ENCODE results near the gene TSPAN17. TPM values are rescaled to one million over a fixed set of nuclear protein-coding genes. Genes with fewer than 3 reads are reported as not detected.

Gene TSPAN17, protein sequence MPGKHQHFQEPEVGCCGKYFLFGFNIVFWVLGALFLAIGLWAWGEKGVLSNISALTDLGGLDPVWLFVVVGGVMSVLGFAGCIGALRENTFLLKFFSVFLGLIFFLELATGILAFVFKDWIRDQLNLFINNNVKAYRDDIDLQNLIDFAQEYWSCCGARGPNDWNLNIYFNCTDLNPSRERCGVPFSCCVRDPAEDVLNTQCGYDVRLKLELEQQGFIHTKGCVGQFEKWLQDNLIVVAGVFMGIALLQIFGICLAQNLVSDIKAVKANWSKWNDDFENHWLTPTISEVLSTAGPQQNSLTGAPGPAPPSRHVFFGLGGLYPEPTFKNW
- 54.7 to 69.3 TPM (median 61.2 TPM) in 5 replicates for total RNA-seq (2022; extraction: Qiagen RNA extraction)

DNA sequence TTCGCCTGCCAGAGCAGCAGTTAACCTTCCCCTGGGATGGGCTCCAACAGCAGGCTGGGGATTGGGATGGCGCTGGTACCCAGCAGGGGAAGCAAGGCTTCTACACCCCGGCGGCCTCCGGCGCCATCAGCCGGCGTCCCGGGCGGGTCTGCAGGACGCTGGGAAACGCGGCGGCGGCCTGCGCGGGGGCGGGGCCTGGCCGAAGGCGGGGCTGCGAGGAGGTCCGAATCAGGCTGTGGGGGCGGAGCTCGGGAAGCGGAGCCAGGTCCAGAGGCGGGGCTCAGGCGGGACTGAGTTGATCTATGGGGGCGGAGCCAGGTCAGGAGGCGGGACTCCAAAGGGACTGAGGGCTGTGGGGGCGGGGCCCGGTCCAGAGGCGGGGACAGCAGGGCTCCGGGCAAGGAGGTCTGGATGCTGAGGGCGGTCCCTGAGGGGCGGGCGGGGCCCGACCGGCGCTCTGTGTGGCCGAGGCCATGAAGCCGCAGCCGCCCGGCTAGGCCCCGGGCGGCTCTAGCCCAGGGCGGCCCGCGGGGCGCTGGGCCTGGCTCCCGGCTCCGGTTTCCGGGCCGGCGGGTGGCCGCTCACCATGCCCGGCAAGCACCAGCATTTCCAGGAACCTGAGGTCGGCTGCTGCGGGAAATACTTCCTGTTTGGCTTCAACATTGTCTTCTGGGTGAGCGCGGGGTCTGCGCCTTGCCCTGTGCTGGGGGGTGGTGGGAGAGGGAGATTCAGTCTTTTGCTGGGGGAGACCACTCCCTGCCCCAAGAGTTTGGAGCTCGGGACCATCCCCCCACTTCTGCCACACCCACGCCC, at the start of gene TSPAN17:
TSS of gene TSPAN17 (plus strand) at position 455 of the 813 bp plus-strand sequence. CDS start at position 587, 132 bp downstream.

DNA sequence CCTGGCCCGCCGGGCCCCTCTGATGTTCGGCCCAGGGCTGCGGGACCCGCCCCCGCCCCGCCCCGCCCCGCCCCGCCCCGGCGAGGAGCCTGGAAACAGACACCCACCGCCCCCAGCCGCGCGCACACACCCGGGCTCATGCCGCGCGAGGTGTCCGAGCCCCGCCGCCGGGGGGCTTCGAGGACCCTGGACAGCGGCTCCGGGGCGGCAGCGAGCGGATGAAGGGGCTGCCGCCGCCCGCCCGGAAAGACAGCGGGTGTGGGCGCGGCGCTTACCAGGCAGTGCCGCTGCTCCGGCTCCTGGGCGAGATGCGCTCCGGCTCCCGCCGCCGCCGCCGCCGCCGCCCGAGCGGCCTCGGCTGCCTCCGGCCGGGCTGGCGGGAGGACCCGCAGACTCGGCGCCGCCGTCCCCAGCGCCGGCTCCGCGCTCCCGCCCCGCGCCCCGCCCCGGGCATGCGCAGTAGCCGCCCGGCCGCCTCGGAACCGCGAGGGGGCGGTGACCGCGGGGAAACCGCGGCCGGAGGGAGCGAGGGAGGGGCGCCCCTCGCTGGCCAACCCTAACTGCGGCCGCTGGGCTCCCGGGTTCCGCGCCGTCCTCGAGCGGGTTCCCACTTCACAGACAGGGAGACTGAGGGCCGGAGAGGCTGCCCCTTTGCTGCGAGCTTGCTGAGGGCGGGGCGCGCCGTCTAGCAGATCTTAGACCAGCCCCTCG, 37.4 kb upstream of the TSPAN17 start, which contains the start of gene GPRIN1:
TSS of gene GPRIN1 (minus strand) at position 433 of the 711 bp plus-strand sequence. CDS start 10,322 bp downstream, outside the sequence.

DNA sequence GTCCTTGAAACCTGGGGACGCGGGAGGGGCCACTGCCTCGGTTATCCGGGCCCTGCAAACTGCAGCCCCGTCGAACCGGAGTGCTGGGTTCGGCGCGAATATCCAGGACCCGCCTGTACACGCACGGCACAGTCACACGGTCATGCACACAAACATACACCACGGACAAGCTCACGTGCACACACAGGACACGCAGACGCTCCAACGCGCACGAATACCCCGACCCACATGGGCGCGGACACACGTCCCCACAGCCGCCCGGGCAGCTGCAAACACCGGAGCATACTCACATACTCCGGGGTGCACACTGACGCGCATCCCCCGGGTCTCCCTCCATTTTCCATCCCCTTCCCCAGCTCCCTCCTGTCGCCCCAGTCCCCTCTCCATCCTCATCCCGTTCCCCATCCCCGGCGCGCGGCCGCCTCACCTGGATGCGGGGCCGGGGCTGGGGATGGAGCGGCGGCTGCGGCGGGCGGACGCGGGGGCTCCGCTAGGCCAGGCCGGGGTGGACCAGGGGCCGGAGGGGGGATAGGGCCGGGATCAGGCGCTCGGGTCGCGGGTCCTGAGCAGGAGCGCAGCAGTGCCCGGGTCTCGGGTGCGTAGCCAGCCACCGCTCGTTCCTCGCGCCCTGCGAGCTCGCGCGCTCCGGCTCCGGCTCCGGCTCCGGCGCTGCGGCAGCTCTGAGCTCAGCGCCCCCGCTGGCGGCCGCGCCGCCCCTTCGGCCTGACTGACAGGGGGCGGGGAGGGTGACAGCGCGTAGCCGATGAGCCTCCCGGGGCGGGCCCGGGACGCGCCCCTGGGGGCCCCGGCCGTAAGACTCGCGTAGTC, 17.2 kb upstream of the TSPAN17 start, which contains the start of the genes EIF4E1B and SNCB:
TSS of gene EIF4E1B (plus strand) at position 823 of the 828 bp plus-strand sequence. CDS start 12,113 bp downstream, outside the sequence.
TSS of gene SNCB (minus strand) at position 682 of the 828 bp plus-strand sequence. CDS start 880 bp downstream, outside the sequence.

Other genes starting within 250 kb of the TSPAN17 start
- 74.9 to 118 TPM (median 111 TPM) in 5 replicates for gene CLTB, start 230.9 kb upstream of the TSPAN17 start, total RNA-seq (2022; extraction: Qiagen RNA extraction)
- gene FAF2, start 199.1 kb upstream of the TSPAN17 start, total RNA-seq (2022; extraction: Qiagen RNA extraction), result 43.1 to 53.0 TPM (median 45.9 TPM) in 5 replicates
- gene RNF44, start 110.1 kb upstream of the TSPAN17 start, total RNA-seq (2022; extraction: Qiagen RNA extraction), result 27.0 to 44.7 TPM (median 41.0 TPM) in 5 replicates
- gene CDHR2, start 98.1 kb upstream of the TSPAN17 start, total RNA-seq (2022; extraction: Qiagen RNA extraction), result 0.12 to 0.18 TPM (median 0.15 TPM) in 5 replicates
- gene GPRIN1, start 37.3 kb upstream of the TSPAN17 start, total RNA-seq (2022; extraction: Qiagen RNA extraction), result 7.1 to 9.6 TPM (median 8.5 TPM) in 5 replicates
- gene SNCB, start 16.9 kb upstream of the TSPAN17 start, total RNA-seq (2022; extraction: Qiagen RNA extraction), result 0.65 to 1.6 TPM (median 1.1 TPM) in 5 replicates
- gene EIF4E1B, start 16.8 kb upstream of the TSPAN17 start, total RNA-seq (2022; extraction: Qiagen RNA extraction), result not detected in 5 replicates
- gene UNC5A, start 163.1 kb downstream of the TSPAN17 start, total RNA-seq (2022; extraction: Qiagen RNA extraction), result 0.15 to 0.38 TPM (median 0.31 TPM) in 5 replicates

Measured in A549 treated with CORT108297 at 1 μM for 4 hours (cell line).